HG03025 (cell line): ENCODE data around the gene CDK14.
A peak's percentile ranks its signal among the peaks of the same experiment; 100 is the strongest.

Experiments
- ATAC-seq: cut with Tn5 transposase; IDR thresholded peaks from one replicate; pipeline ENCODE4 v1.9.1; 2021; ENCODE audit warnings: mild to moderate bottlenecking, moderate library complexity; ENCODE audit not compliant: unreplicated experiment, low FRiP score

The CDK14 gene

GRCh38 chr7:90595801-90596670, at the start of gene CDK14:
TSS of gene CDK14 (plus strand) at chr7:90596321. CDS start at chr7:90596628, 307 bp downstream.
- peak; percentile 74 for ATAC-seq

GRCh38 chr7:90551036-90551435, 45.1 kb upstream of the CDK14 start:
- no peak for ATAC-seq

- no peak for ATAC-seq
Observed at GRCh38 chr7:90552521-90552920, 43.6 kb upstream of the CDK14 start.

GRCh38 chr7:90560730-90561129, 35.4 kb upstream of the CDK14 start:
- no peak for ATAC-seq

- ATAC-seq = no peak
Observed at GRCh38 chr7:90563286-90563685, 32.8 kb upstream of the CDK14 start.

- no peak for ATAC-seq
Observed at GRCh38 chr7:90564455-90564854, 31.7 kb upstream of the CDK14 start.

GRCh38 chr7:90568213-90568612, 27.9 kb upstream of the CDK14 start:
- ATAC-seq = no peak

GRCh38 chr7:90569368-90569767, 26.8 kb upstream of the CDK14 start:
- ATAC-seq = no peak

GRCh38 chr7:90570373-90570959, 25.7 kb upstream of the CDK14 start:
- ATAC-seq = no peak

GRCh38 chr7:90574146-90574819, 21.8 kb upstream of the CDK14 start:
- ATAC-seq = no peak

- no peak for ATAC-seq
Observed at GRCh38 chr7:90574820-90575187, 21.3 kb upstream of the CDK14 start.

GRCh38 chr7:90579181-90579688, 16.9 kb upstream of the CDK14 start:
- ATAC-seq = no peak

GRCh38 chr7:90580051-90580450, 16.1 kb upstream of the CDK14 start:
- no peak for ATAC-seq

- ATAC-seq = no peak
Observed at GRCh38 chr7:90582164-90582563, 14.0 kb upstream of the CDK14 start.

GRCh38 chr7:90584378-90584777, 11.7 kb upstream of the CDK14 start:
- ATAC-seq = no peak

GRCh38 chr7:90586091-90586490, 10.0 kb upstream of the CDK14 start:
- ATAC-seq = no peak

- ATAC-seq = no peak
Observed at GRCh38 chr7:90587766-90588165, 8.4 kb upstream of the CDK14 start.

- ATAC-seq = no peak
Observed at GRCh38 chr7:90592033-90592432, 4.1 kb upstream of the CDK14 start.

- ATAC-seq = no peak
Observed at GRCh38 chr7:90593205-90593604, 2.9 kb upstream of the CDK14 start.

- no peak for ATAC-seq
Observed at GRCh38 chr7:90594751-90595317, 1.3 kb upstream of the CDK14 start.

GRCh38 chr7:90595342-90595800, 750 bp upstream of the CDK14 start:
- ATAC-seq = peak; percentile 7
